ENCODE measurements around the gene TAOK3. TPM values are rescaled to one million over a fixed set of nuclear protein-coding genes. Genes with fewer than 3 reads are reported as not detected.

The TAOK3 gene
- total and polyA plus RNA-seq, 10 of the 15 experiments (the other 5 are each of a cell fraction or from before 2014, with no cell fraction given) = 41.3 to 131 (median 57.8) TPM

DNA sequence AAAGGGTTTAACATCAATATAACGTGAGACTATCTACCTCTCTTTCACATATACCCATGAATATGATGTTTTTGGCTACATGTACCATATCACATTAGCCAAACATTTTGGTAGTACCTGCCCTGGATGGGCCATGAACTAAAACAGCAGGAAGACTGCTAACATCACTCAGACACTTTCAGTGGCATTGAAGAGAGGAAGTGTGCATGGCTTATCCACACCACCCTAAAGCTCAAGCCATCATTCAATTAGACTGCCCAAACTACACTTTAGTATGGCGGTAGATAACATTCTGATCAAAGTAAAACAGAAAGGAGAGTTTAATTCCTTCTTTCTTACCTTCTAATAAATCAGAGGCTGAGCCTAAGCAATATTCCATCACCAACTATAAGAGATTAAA lies 133.8 kb downstream of the TAOK3 start (continued):
- TF ChIP-seq FOS (IDR thresholded peaks at IDR 0.05; ENCODE audit: borderline replicate concordance, extremely low read depth, insufficient read length) = no peak
- TF ChIP-seq BMI1 (IDR thresholded peaks at IDR 0.05; ENCODE audit: borderline replicate concordance) = no peak
- TF ChIP-seq POLR2AphosphoS2 (IDR thresholded peaks at IDR 0.05; ENCODE audit: low read depth, low read length) = no peak
- no peak for TF ChIP-seq MTA2 (IDR thresholded peaks at IDR 0.05; ENCODE audit: low read depth)
- no peak for TF ChIP-seq NRF1 (conservative IDR thresholded peaks at IDR 0.05; ENCODE audit: low read depth, low read length)
- no peak for TF ChIP-seq EED (IDR thresholded peaks at IDR 0.05; ENCODE audit: low read depth)
- no peak for TF ChIP-seq IKZF2 (IDR thresholded peaks at IDR 0.05)
- TF ChIP-seq RAD51 (IDR thresholded peaks at IDR 0.05) = no peak
- no peak for TF ChIP-seq ETV6 (conservative IDR thresholded peaks at IDR 0.05 in 1 of 2, IDR thresholded peaks at IDR 0.05 in 1 of 2; ENCODE audit: borderline replicate concordance in 1 of 2, low read depth in 1 of 2)
- no peak for TF ChIP-seq MYB (IDR thresholded peaks at IDR 0.05; ENCODE audit: borderline replicate concordance, low read depth, low read length)
- no peak for TF ChIP-seq PAX8 (IDR thresholded peaks at IDR 0.05)
- TF ChIP-seq HDGF (IDR thresholded peaks at IDR 0.05) = no peak
- TF ChIP-seq, protein P1, sequence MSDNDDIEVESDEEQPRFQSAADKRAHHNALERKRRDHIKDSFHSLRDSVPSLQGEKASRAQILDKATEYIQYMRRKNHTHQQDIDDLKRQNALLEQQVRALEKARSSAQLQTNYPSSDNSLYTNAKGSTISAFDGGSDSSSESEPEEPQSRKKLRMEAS (IDR thresholded peaks at IDR 0.05; ENCODE audit: low read depth, low read length) = no peak
- peak; percentile 86 for TF ChIP-seq SPI1 (IDR thresholded peaks at IDR 0.05; ENCODE audit: borderline replicate concordance, insufficient read depth, low read depth, low read length)
- no peak for TF ChIP-seq SMAD1 (IDR thresholded peaks at IDR 0.05; ENCODE audit: low read depth, partially characterized antibody)
- 0 out of 2 replicates have a peak, but pooled peaks have one; percentile 20 for TF ChIP-seq LARP7 (IDR thresholded peaks at IDR 0.05)
- TF ChIP-seq PML (IDR thresholded peaks at IDR 0.05; ENCODE audit: low read length) = no peak
- no peak for TF ChIP-seq ZNF217 (IDR thresholded peaks at IDR 0.05)
- TF ChIP-seq SMARCA5 (IDR thresholded peaks at IDR 0.05) = 0 out of 2 replicates have a peak, but pooled peaks have one; percentile 19
